ENCODE data around the gene ARHGEF39.

DNA sequence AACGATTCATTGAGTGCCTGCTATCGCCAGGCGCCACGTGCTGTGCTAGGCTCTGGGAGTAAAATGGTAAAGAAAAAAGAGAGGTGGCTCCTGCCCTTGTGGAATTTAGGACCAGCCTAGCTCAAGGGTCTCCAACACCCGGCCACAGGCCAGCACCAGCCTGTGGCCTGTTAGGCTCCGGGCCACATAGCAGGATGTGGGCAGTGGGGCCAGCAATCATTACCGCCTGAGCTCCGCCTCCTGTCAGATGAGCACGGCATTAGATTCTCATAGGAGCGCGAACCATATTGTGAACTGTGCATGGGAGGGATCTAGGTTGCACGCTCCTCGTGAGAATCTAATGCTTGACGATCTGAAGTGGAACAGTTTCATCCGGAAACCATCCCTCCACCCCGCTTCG is 8.6 kb downstream of the ARHGEF39 start:
- no peak for TF ChIP-seq POLR2AphosphoS5 (IDR thresholded peaks at IDR 0.05)
- TF ChIP-seq, protein P1, sequence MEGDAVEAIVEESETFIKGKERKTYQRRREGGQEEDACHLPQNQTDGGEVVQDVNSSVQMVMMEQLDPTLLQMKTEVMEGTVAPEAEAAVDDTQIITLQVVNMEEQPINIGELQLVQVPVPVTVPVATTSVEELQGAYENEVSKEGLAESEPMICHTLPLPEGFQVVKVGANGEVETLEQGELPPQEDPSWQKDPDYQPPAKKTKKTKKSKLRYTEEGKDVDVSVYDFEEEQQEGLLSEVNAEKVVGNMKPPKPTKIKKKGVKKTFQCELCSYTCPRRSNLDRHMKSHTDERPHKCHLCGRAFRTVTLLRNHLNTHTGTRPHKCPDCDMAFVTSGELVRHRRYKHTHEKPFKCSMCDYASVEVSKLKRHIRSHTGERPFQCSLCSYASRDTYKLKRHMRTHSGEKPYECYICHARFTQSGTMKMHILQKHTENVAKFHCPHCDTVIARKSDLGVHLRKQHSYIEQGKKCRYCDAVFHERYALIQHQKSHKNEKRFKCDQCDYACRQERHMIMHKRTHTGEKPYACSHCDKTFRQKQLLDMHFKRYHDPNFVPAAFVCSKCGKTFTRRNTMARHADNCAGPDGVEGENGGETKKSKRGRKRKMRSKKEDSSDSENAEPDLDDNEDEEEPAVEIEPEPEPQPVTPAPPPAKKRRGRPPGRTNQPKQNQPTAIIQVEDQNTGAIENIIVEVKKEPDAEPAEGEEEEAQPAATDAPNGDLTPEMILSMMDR (IDR thresholded peaks at IDR 0.05) = no peak

All from breast epithelium (tissue), 3 donors.